Smooth muscle cell (in vitro differentiated cells): ENCODE data around the gene SH2D1B. TPM values are rescaled to one million over a fixed set of nuclear protein-coding genes. Genes with fewer than 3 reads are reported as not detected.
"Not testable (repeated sequence)": the region's sequence is repeated elsewhere in the genome, so short reads cannot be mapped to it uniquely, and the experiment has no call there.

Experiments
- DNase-seq: peaks from one replicate; lab custom pipeline; 2025; ENCODE audit not compliant: unreplicated experiment; lab: John Stamatoyannopoulos, UW
- H2AFZ ChIP-seq: fragments of 200-600 bp; sonication (generic); 2 replicates; pipeline ENCODE4 v1.6.0; 2016; ENCODE audit warnings: antibody characterized with exemption, low read depth, mild to moderate bottlenecking
- H3F3A ChIP-seq: fragments of 200-600 bp; sonication (generic); 2 replicates; pipeline ENCODE4 v1.6.0; 2017; ENCODE audit warnings: antibody characterized with exemption, low read depth
- H3K27ac ChIP-seq: fragments of 200-600 bp; sonication (generic); 2 replicates; pipeline ENCODE4 v1.5.1; 2016; ENCODE audit warnings: low read depth, mild to moderate bottlenecking
- H3K27me3 ChIP-seq: fragments of 200-600 bp; sonication (generic); 2 replicates; pipeline ENCODE4 v1.6.1; 2016; ENCODE audit warnings: low read depth, mild to moderate bottlenecking
- H3K36me3 ChIP-seq: fragments of 200-600 bp; sonication (generic); 2 replicates; pipeline ENCODE4 v1.5.1; 2016; ENCODE audit warnings: low read depth
- H3K4me1 ChIP-seq: fragments of 200-600 bp; sonication (generic); 2 replicates; pipeline ENCODE4 v1.5.1; 2016; ENCODE audit warnings: low read depth
- H3K4me2 ChIP-seq: fragments of 200-600 bp; sonication (generic); 2 replicates; pipeline ENCODE4 v1.6.0; 2016; ENCODE audit warnings: mild to moderate bottlenecking
- H3K4me3 ChIP-seq: fragments of 200-600 bp; sonication (generic); 2 replicates; pipeline ENCODE4 v1.5.1; 2016; ENCODE audit warnings: mild to moderate bottlenecking
- H3K79me2 ChIP-seq: fragments of 200-600 bp; sonication (generic); 2 replicates; pipeline ENCODE4 v1.6.0; 2016; ENCODE audit warnings: low read depth, mild to moderate bottlenecking
- H3K9ac ChIP-seq: fragments of 200-600 bp; sonication (generic); 2 replicates; pipeline ENCODE4 v1.6.0; 2016; ENCODE audit warnings: low read depth
- H3K9me3 ChIP-seq: fragments of 200-600 bp; sonication (generic); replicated peaks from 2 replicates; pipeline ENCODE4 v1.5.1; 2016; ENCODE audit warnings: low read depth
- H4K20me1 ChIP-seq: fragments of 200-600 bp; sonication (generic); 2 replicates; pipeline ENCODE4 v1.6.0; 2016; ENCODE audit warnings: low read depth
- WGBS: methylation state at CpG from one replicate; pipeline ENCODE4 v1.1.7; 2016; ENCODE audit warnings: low lambda C conversion rate; 5-methylcytosine and 5-hydroxymethylcytosine counted together
- polyA plus RNA-seq: library from polyadenylated mRNA; unstranded; fragments of >200 nt; fragmentation: Nextera tagmentation; extraction: Ambion mirVana; gene quantifications from 2 replicates; pipeline ENCODE4 v1.2.1, GENCODE V29; 2016
- total RNA-seq: library from RNA; depleted of rRNA; stranded (reverse); fragments of >200 nt; gene quantifications from 2 replicates; pipeline ENCODE4 v1.2.3, GENCODE V29; 2014
- TF ChIP-seq, protein P1 (sequence below): fragments of 200-600 bp; sonication (generic); IDR thresholded peaks from 2 replicates; pipeline ENCODE4 v1.5.1; 2017; ENCODE audit warnings: borderline replicate concordance, mild to moderate bottlenecking, antibody characterized with exemption; ENCODE audit not compliant: insufficient read depth, poor library complexity, severe bottlenecking

The SH2D1B gene, protein sequence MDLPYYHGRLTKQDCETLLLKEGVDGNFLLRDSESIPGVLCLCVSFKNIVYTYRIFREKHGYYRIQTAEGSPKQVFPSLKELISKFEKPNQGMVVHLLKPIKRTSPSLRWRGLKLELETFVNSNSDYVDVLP
- total RNA-seq (not detected in 2 replicates), polyA plus RNA-seq (not detected in 2 replicates)

DNA sequence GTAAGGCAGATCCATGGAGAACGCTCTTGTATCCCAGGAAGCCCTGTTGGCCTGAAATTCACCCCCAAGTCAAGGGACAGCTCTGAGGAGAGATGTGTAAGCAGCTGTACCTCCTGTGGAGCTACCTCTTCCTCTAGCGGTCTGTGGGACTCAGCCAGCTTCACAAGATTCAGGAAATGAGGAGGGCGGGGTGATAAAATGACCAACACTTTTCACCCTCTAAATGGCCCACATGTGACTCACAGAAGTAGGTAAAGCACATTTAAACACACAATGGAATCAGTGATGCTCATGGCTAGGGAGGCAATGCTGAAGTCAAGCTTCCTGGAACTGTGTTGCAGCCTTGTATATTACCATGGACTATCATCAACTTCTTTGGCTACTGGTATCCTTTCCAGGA is at the start of gene SH2D1B:
Gene SH2D1B (minus strand): TSS at position 135 of the 400 bp plus-strand sequence. CDS start 120 bp downstream, at position 15.
- Histone ChIP-seq H3K36me3 (no peaks in the 10 kb centered on the region), H3K4me3 (no peak within 1 kb of the TSS), H3K4me2 (no peak within 1 kb of the TSS), H4K20me1 (no peaks in the 10 kb centered on the region), H3K27ac (no peak within 1 kb of the TSS), H3K4me1 (no peaks in the 10 kb centered on the region), H2AFZ (no peak within 1 kb of the TSS), H3K27me3 (no peaks in the 10 kb centered on the region), H3F3A (no peaks in the 10 kb centered on the region), H3K9me3 (no peaks in the 10 kb centered on the region), H3K9ac (no peak within 1 kb of the TSS), H3K79me2 (no peaks in the 10 kb centered on the region)
- 83% methylated on average over 3 of the region's 3 CpGs for WGBS
- no peak for DNase-seq
- TF ChIP-seq, protein P1, sequence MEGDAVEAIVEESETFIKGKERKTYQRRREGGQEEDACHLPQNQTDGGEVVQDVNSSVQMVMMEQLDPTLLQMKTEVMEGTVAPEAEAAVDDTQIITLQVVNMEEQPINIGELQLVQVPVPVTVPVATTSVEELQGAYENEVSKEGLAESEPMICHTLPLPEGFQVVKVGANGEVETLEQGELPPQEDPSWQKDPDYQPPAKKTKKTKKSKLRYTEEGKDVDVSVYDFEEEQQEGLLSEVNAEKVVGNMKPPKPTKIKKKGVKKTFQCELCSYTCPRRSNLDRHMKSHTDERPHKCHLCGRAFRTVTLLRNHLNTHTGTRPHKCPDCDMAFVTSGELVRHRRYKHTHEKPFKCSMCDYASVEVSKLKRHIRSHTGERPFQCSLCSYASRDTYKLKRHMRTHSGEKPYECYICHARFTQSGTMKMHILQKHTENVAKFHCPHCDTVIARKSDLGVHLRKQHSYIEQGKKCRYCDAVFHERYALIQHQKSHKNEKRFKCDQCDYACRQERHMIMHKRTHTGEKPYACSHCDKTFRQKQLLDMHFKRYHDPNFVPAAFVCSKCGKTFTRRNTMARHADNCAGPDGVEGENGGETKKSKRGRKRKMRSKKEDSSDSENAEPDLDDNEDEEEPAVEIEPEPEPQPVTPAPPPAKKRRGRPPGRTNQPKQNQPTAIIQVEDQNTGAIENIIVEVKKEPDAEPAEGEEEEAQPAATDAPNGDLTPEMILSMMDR: no peak

DNA sequence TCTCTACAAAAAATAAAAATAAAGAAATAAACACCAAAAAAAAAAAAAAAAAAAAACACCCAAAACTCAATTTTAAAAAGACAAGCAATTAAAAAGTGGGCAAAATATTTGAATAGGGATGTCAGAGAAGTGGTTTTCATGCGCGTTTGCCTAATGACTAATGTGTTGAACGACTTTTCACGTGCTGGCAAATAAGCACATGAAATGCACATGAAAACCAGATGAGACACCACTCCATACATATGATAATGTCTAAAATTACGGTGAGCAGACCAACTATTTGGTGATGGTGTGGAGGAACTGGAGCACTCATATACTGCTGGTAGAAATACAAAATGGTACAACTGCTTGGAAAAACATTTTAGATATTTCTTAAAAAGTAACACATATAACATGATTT is 46.3 kb upstream of the SH2D1B start:
- Histone ChIP-seq H4K20me1 (no peaks in the 10 kb centered on the region), H3K4me1 (no peaks in the 10 kb centered on the region), H3F3A (no peaks in the 10 kb centered on the region), H3K4me3 (no peak overlapping the region), H3K27ac (no peak overlapping the region), H3K36me3 (no peaks in the 10 kb centered on the region), H3K27me3 (no peaks in the 10 kb centered on the region), H3K9ac (no peak overlapping the region), H3K79me2 (no peaks in the 10 kb centered on the region), H3K9me3 (no peaks in the 10 kb centered on the region), H2AFZ (no peak overlapping the region), H3K4me2 (no peak overlapping the region)
- no peak for DNase-seq
- TF ChIP-seq, protein P1: no peak
- WGBS: 95% methylated on average over 5 of the region's 5 CpGs

DNA sequence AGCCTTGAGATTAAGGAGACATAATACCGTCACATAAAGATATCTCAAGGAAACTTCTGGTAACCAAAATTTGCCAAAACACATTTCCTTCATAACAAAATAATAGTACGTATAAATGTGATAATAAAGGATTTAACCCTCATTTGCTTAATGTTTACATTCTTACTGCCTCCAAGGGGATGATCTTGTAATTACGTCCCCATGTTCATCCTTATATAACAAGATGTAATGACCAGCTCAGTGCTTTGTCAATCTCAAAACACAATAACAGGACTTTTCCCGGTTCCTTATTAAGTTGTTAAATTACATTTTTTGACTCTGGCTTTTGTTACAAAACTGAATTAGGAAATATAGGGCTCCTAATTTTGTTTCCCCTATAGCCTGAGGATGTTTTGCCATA is 44.4 kb upstream of the SH2D1B start:
- Histone ChIP-seq H3K4me3 (no peak overlapping the region), H3K36me3 (no peaks in the 10 kb centered on the region), H3K4me1 (no peaks in the 10 kb centered on the region), H3K27ac (no peak overlapping the region), H3K9ac (no peak overlapping the region), H3K27me3 (no peaks in the 10 kb centered on the region), H4K20me1 (no peaks in the 10 kb centered on the region), H3K9me3 (no peaks in the 10 kb centered on the region), H3F3A (no peaks in the 10 kb centered on the region), H2AFZ (no peak overlapping the region), H3K4me2 (no peak overlapping the region), H3K79me2 (no peaks in the 10 kb centered on the region)
- no peak for DNase-seq
- TF ChIP-seq, protein P1: no peak
- 94% methylated on average over 4 of the region's 4 CpGs for WGBS

DNA sequence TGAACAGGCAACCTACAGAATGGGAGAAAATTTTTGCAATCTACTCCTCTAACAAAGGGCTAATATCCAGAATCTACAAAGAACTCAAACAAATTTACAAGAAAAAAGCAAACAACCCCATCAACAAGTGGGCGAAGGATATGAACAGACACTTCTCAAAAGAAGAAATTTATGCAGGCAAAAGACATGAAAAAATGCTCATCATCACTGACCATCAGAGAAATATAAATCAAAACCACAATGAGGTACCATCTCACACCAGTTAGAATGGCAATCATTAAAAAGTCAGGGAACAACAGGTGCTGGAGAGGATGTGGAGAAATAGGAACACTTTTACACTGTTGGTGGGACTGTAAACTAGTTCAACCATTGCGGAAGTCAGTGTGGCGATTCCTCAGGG is 42.4 kb upstream of the SH2D1B start:
- not testable (repeated sequence) for H3K9ac ChIP-seq, H3K27me3 ChIP-seq, H3K27ac ChIP-seq, H3K4me2 ChIP-seq, H3K4me1 ChIP-seq, H2AFZ ChIP-seq, H3K79me2 ChIP-seq, H3K4me3 ChIP-seq, H3K36me3 ChIP-seq, H4K20me1 ChIP-seq, H3K9me3 ChIP-seq, H3F3A ChIP-seq, DNase-seq
- 93% methylated on average over 3 of the region's 3 CpGs for WGBS
